KMS-11 (cell line): ENCODE results near the gene MRFAP1.

Experiments used
- H2AFZ ChIP-seq: fragments of 200-600 bp; sonication (generic); 2 replicates; pipeline ENCODE4 v1.6.1; 2016; ENCODE audit warnings: antibody characterized with exemption, mixed run types, low read depth
- H3K27ac ChIP-seq: fragments of 200-600 bp; sonication (generic); 2 replicates; pipeline ENCODE4 v1.6.1; 2016; ENCODE audit warnings: mild to moderate bottlenecking, mixed run types
- H3K27me3 ChIP-seq: fragments of 200-600 bp; sonication (generic); 2 replicates; pipeline ENCODE4 v1.6.1; 2017; ENCODE audit warnings: mild to moderate bottlenecking, low read depth, mixed run types, moderate library complexity; ENCODE audit not compliant: insufficient read depth
- H3K36me3 ChIP-seq: fragments of 200-600 bp; sonication (generic); 2 replicates; pipeline ENCODE4 v1.6.1; 2017; ENCODE audit warnings: mild to moderate bottlenecking, mixed run types; ENCODE audit not compliant: insufficient read depth
- H3K4me1 ChIP-seq: fragments of 200-600 bp; sonication (generic); 2 replicates; pipeline ENCODE4 v1.6.1; 2016; ENCODE audit warnings: mild to moderate bottlenecking, low read depth, mixed run types; ENCODE audit not compliant: poor library complexity, severe bottlenecking
- H3K4me2 ChIP-seq: fragments of 200-600 bp; sonication (generic); 2 replicates; pipeline ENCODE4 v1.7.0; 2016; ENCODE audit warnings: mild to moderate bottlenecking, mixed run types
- H3K4me3 ChIP-seq: fragments of 200-600 bp; sonication (generic); IDR thresholded peaks from 2 replicates; pipeline ENCODE4 v1.6.1; 2017; ENCODE audit warnings: low read depth, low read length, mixed read lengths; ENCODE audit not compliant: insufficient read depth
- H3K79me2 ChIP-seq: fragments of 200-600 bp; sonication (generic); 2 replicates; pipeline ENCODE4 v1.6.1; 2016; ENCODE audit warnings: low read depth, mixed run types; ENCODE audit not compliant: insufficient read depth
- H3K9ac ChIP-seq: fragments of 200-600 bp; sonication (generic); 2 replicates; pipeline ENCODE4 v1.6.1; 2016; ENCODE audit warnings: mild to moderate bottlenecking, mixed run types
- H4K20me1 ChIP-seq: fragments of 200-600 bp; sonication (generic); 2 replicates; pipeline ENCODE4 v1.6.1; 2016; ENCODE audit warnings: mild to moderate bottlenecking, mixed run types; ENCODE audit not compliant: insufficient read depth
- CTCF ChIP-seq: fragments of 200-600 bp; sonication (generic); conservative IDR thresholded peaks from 2 replicates; pipeline ENCODE4 v1.6.1; 2017; ENCODE audit warnings: low read depth, mild to moderate bottlenecking, antibody characterized with exemption, low read length, moderate library complexity, mixed read lengths

The MRFAP1 gene

GRCh38 chr4:6603128-6603527 is 37.4 kb upstream of the MRFAP1 start:
- no peak overlapping the region for H3K27ac ChIP-seq
- no peaks in the 10 kb centered on the region for H4K20me1 ChIP-seq
- H3K9ac ChIP-seq = no peak overlapping the region
- no peak overlapping the region for H3K4me3 ChIP-seq
- H3K4me2 ChIP-seq = no peak overlapping the region
- no peak overlapping the region for H2AFZ ChIP-seq
- H3K36me3 ChIP-seq = no peaks in the 10 kb centered on the region
- H3K27me3 ChIP-seq = no peaks in the 10 kb centered on the region
- no peaks in the 10 kb centered on the region for H3K79me2 ChIP-seq
- no peak for TF ChIP-seq CTCF
- no peaks in the 10 kb centered on the region for H3K4me1 ChIP-seq

GRCh38 chr4:6605114-6605513 is 35.4 kb upstream of the MRFAP1 start:
- Histone ChIP-seq H3K27ac (no peak overlapping the region), H2AFZ (no peak overlapping the region), H4K20me1 (no peaks in the 10 kb centered on the region), H3K4me2 (no peak overlapping the region), H3K9ac (no peak overlapping the region), H3K4me1 (no peaks in the 10 kb centered on the region), H3K36me3 (no peaks in the 10 kb centered on the region), H3K4me3 (no peak overlapping the region), H3K27me3 (no peaks in the 10 kb centered on the region), H3K79me2 (no peaks in the 10 kb centered on the region)
- no peak for TF ChIP-seq CTCF

- Histone ChIP-seq H3K79me2 (no peaks in the 10 kb centered on the region), H4K20me1 (no peaks in the 10 kb centered on the region)
These were observed 34.9 kb upstream of the MRFAP1 start for GRCh38 chr4:6605605-6606004.

GRCh38 chr4:6606465-6607235 is 33.8 kb upstream of the MRFAP1 start:
- Histone ChIP-seq H3K27ac (no peak overlapping the region), H4K20me1 (no peaks in the 10 kb centered on the region), H3K4me2 (no peak overlapping the region), H3K9ac (no peak overlapping the region), H3K36me3 (no peaks in the 10 kb centered on the region), H3K4me1 (no peaks in the 10 kb centered on the region), H3K4me3 (no peak overlapping the region), H3K79me2 (no peaks in the 10 kb centered on the region), H2AFZ (no peak overlapping the region), H3K27me3 (no peaks in the 10 kb centered on the region)
- no peak for TF ChIP-seq CTCF

More at GRCh38 chr4:6605605-6606004, 34.9 kb upstream of the MRFAP1 start:
- Histone ChIP-seq H3K27ac (no peak overlapping the region), H3K9ac (no peak overlapping the region), H3K4me1 (no peaks in the 10 kb centered on the region), H3K4me2 (no peak overlapping the region), H3K27me3 (no peaks in the 10 kb centered on the region), H2AFZ (no peak overlapping the region), H3K4me3 (no peak overlapping the region), H3K36me3 (no peaks in the 10 kb centered on the region)
- TF ChIP-seq CTCF = no peak
